Heart left ventricle (tissue), 13 donors: ENCODE data around the gene GALNT9.

Source experiments
- POLR2A ChIP-seq, 2 donors: fragments of 450-650 bp; IDR thresholded peaks; one replicate each; pipeline ENCODE4 v1.6.1; 2017; ENCODE audit warnings: antibody characterized with exemption in 2 of 2, mild to moderate bottlenecking in 2 of 2, moderate library complexity in 2 of 2
- TF ChIP-seq, protein P1 (sequence below), 12 donors: fragments of 200-600 bp; sonication (generic) in 4 of 12; IDR thresholded peaks; one replicate each; pipeline versions ENCODE4 v1.5.0 to v1.8.0; 2018 to 2022; ENCODE audit warnings: antibody characterized with exemption in 12 of 12, mild to moderate bottlenecking in 5 of 12
- donor health status: ischemic (EF 13 %, LVEDD 7.1; RV severe dilation, severe dysfunction).
- donor health status: DM: no; HTN: yes; CAD: no.
- donor health status: DM: no; HTN: no; CAD: no.
- donor health status: ischemic (EF 25% LVEDD 6.9; RV normal size, moderate dysfunction).
- donor health status: ischemic (EF 25% LVEDD 5.7; RV mildly dilated, moderate dysfunction).
- donor health status: ischemic (EF 35%, LVEDD 5.7; RV mildly dilated, moderate dysfunction).
- donor health status: nonischemic (EF 11% LVEDD 7.7; RV severe dilation, severe dysfunction).
- donor health status: DM: yes; HTN: yes; CAD: no.
- donor health status: PGD.
- donor health status: ischemic (EF 29% LVEDD 5.4; RV normal size, mild dysfunction).
- donor health status: nonischemic (EF 23%, LVEDD 6.1; RV moderate dilation, normal function).

- TF ChIP-seq, protein P1, sequence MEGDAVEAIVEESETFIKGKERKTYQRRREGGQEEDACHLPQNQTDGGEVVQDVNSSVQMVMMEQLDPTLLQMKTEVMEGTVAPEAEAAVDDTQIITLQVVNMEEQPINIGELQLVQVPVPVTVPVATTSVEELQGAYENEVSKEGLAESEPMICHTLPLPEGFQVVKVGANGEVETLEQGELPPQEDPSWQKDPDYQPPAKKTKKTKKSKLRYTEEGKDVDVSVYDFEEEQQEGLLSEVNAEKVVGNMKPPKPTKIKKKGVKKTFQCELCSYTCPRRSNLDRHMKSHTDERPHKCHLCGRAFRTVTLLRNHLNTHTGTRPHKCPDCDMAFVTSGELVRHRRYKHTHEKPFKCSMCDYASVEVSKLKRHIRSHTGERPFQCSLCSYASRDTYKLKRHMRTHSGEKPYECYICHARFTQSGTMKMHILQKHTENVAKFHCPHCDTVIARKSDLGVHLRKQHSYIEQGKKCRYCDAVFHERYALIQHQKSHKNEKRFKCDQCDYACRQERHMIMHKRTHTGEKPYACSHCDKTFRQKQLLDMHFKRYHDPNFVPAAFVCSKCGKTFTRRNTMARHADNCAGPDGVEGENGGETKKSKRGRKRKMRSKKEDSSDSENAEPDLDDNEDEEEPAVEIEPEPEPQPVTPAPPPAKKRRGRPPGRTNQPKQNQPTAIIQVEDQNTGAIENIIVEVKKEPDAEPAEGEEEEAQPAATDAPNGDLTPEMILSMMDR (IDR thresholded peaks at IDR 0.05) = no peak
- no peak for TF ChIP-seq POLR2A (IDR thresholded peaks at IDR 0.05)
These were observed 148.5 kb downstream of the GALNT9 start for GRCh38 chr12:132180648-132181546.
